ENCODE data around the gene ZMYND19.

DNA sequence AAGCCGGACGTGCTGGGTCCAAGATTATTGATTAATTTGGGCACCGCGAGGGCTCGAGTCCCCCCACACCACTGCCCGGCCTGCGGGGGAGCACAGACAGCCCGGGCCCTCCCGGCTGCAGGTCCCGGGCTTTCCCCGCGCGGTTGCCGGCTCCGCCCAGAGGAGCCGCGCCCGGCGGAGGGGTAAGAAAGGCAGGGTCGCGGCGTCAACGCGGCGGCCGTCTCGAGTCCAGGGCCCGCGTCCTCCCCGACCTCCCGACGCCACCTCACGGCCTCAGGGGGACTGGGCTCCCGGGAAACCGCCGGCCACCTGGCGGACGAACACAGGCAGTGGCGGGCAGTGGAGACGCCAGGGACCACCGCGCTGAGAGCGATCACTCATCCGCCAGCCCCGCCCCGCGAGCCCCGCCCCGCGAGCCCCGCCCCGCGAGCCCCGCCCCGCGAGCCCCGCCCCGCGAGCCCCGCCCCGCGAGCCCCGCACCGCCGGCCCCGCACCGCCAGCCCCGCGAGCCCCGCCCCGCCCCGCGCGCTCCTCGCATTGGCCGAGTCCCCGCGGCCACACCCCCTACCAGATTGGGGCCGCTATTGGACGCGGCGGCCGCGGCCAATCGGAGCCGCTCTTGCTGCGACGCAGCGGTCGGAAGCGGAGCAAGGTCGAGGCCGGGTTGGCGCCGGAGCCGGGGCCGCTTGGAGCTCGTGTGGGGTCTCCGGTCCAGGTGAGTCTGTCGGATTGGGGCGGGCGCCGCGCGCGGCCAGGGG is 38.9 kb downstream of the ZMYND19 start, which contains the start of gene MRPL41:
- no peak for TF ChIP-seq EZH2phosphoT487 (IDR thresholded peaks at IDR 0.05; ENCODE audit: low read length)
- TF ChIP-seq, protein P1, sequence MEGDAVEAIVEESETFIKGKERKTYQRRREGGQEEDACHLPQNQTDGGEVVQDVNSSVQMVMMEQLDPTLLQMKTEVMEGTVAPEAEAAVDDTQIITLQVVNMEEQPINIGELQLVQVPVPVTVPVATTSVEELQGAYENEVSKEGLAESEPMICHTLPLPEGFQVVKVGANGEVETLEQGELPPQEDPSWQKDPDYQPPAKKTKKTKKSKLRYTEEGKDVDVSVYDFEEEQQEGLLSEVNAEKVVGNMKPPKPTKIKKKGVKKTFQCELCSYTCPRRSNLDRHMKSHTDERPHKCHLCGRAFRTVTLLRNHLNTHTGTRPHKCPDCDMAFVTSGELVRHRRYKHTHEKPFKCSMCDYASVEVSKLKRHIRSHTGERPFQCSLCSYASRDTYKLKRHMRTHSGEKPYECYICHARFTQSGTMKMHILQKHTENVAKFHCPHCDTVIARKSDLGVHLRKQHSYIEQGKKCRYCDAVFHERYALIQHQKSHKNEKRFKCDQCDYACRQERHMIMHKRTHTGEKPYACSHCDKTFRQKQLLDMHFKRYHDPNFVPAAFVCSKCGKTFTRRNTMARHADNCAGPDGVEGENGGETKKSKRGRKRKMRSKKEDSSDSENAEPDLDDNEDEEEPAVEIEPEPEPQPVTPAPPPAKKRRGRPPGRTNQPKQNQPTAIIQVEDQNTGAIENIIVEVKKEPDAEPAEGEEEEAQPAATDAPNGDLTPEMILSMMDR (IDR thresholded peaks at IDR 0.05; ENCODE audit: low read length): no peak

Measured in MM.1S (cell line).